ENCODE measurements around the gene KCNJ16. TPM values are rescaled to one million over a fixed set of nuclear protein-coding genes. Genes with fewer than 3 reads are reported as not detected.

KCNJ16 gene
- total RNA-seq, 1 donor from 2014 or later = 0.35 TPM

DNA sequence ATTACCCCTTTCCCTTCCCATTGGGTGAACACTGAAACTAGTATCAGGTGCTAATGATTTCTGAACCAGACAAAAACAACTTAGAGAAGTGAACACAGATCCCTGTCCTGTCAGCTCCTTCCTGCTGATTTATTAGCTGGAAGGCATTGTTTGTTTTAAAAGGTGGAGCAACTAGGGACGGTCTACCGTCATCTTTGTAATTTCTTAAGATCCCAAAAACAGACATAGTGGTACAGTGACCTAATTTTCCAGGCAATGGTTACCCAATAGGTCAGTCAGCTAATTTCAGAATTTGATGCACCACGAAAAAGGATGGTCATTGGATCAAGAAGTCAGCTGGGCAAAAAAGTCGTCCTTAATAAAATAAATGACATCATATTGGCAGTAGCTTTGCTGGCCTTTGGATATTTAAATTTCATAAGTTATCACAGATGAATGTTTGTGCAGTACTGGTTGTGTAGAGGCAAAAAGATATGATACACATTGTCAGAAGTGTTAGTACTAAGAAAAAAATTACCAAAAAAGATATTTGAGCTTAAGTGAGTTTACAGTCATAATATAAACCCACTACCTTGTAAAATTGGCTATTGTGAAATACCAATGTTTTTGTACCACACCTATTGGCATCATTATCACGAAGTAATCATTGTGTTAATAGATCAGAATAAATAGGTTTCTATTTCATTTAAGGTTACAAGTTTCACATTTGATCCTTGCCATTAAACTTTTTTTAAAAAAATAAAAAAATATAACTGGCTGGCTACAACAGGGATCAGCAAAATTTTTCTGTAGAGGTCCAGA is 27.2 kb upstream of the KCNJ16 start:
- no peaks in the 10 kb centered on the region for H3K36me3 ChIP-seq
- H3K27ac ChIP-seq = no peak overlapping the region
- intact Hi-C loops (cut with DNase I) = no loop called here
- no peak overlapping the region for H3K4me3 ChIP-seq
- no peaks in the 10 kb centered on the region for H3K27me3 ChIP-seq
- H3K9me3 ChIP-seq = no peaks in the 10 kb centered on the region
- no peaks in the 10 kb centered on the region for H3K4me1 ChIP-seq
- TF ChIP-seq, protein P1, sequence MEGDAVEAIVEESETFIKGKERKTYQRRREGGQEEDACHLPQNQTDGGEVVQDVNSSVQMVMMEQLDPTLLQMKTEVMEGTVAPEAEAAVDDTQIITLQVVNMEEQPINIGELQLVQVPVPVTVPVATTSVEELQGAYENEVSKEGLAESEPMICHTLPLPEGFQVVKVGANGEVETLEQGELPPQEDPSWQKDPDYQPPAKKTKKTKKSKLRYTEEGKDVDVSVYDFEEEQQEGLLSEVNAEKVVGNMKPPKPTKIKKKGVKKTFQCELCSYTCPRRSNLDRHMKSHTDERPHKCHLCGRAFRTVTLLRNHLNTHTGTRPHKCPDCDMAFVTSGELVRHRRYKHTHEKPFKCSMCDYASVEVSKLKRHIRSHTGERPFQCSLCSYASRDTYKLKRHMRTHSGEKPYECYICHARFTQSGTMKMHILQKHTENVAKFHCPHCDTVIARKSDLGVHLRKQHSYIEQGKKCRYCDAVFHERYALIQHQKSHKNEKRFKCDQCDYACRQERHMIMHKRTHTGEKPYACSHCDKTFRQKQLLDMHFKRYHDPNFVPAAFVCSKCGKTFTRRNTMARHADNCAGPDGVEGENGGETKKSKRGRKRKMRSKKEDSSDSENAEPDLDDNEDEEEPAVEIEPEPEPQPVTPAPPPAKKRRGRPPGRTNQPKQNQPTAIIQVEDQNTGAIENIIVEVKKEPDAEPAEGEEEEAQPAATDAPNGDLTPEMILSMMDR (IDR thresholded peaks at IDR 0.05) = no peak
- no peak for ATAC-seq
- DNase-seq = no peak

DNA sequence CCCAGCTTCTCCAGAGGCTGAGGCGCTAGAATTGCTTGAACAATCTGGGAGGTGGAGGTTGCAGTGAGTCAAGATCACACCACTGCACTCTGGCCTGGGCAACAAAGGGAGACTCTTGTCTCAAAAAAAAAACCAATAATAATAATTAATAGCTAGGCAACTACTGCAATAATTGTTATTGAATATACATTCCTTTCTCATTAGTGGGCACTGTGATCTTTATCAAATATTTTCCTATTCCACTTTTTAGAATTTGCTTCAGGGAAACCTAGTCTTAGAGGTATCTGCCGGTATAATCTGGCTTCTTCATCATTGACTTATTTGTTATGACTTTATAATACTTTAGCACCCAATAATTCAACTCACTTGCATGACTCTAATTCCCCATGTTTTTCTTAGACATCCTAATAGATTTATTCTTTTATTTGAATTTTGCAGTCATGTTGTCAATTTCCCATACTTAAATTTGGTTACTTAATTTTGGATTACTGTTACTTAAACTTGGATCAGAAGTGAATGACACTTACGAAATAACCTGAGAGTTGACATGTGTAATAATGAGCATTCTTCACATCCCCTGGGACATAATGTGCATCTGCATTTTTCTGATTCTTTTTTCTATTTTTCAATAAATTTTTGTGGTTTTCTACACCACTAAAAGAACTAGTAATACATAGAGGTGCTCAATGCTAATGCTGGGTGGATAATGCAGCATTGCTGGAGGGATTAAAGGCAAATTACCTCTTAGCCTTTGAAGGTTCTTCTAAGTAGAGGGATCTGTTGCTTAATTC is 25.0 kb upstream of the KCNJ16 start:
- H3K9me3 ChIP-seq = no peaks in the 10 kb centered on the region
- TF ChIP-seq, protein P1 (IDR thresholded peaks at IDR 0.05) = no peak
- ATAC-seq = no peak
- H3K27me3 ChIP-seq = no peaks in the 10 kb centered on the region
- intact Hi-C loops (cut with DNase I) = no loop called here
- H3K36me3 ChIP-seq = no peaks in the 10 kb centered on the region
- no peak overlapping the region for H3K4me3 ChIP-seq
- no peak overlapping the region for H3K27ac ChIP-seq
- H3K4me1 ChIP-seq = no peaks in the 10 kb centered on the region
- no peak for DNase-seq

DNA sequence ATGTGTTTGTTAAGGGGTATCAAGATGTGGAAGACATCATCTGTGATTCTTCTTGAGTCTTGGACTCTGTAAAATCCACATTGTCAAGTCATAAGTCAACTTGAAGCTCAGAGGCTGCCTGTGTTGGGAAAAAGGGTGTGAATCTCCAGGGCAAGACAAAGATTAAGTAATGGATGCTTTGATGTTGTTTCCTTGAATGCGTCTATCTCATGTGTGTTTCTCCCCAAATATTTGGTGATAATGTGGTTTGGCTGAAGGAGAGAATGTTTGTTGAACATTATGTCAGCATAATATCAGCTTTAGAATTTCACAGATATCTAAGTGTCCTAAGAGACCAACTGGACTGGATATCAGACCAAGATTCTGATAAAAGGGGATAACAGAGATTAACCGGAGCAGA is 24.1 kb upstream of the KCNJ16 start:
- Histone ChIP-seq H3K27me3 (no peaks in the 10 kb centered on the region), H3K36me3 (no peaks in the 10 kb centered on the region), H3K4me3 (no peak overlapping the region), H3K9me3 (no peaks in the 10 kb centered on the region), H3K4me1 (no peaks in the 10 kb centered on the region), H3K27ac (no peak overlapping the region)
- ATAC-seq (no peak), DNase-seq (no peak)
- TF ChIP-seq, protein P1 (IDR thresholded peaks at IDR 0.05) = no peak
- intact Hi-C loops (cut with DNase I) = no loop called here

DNA sequence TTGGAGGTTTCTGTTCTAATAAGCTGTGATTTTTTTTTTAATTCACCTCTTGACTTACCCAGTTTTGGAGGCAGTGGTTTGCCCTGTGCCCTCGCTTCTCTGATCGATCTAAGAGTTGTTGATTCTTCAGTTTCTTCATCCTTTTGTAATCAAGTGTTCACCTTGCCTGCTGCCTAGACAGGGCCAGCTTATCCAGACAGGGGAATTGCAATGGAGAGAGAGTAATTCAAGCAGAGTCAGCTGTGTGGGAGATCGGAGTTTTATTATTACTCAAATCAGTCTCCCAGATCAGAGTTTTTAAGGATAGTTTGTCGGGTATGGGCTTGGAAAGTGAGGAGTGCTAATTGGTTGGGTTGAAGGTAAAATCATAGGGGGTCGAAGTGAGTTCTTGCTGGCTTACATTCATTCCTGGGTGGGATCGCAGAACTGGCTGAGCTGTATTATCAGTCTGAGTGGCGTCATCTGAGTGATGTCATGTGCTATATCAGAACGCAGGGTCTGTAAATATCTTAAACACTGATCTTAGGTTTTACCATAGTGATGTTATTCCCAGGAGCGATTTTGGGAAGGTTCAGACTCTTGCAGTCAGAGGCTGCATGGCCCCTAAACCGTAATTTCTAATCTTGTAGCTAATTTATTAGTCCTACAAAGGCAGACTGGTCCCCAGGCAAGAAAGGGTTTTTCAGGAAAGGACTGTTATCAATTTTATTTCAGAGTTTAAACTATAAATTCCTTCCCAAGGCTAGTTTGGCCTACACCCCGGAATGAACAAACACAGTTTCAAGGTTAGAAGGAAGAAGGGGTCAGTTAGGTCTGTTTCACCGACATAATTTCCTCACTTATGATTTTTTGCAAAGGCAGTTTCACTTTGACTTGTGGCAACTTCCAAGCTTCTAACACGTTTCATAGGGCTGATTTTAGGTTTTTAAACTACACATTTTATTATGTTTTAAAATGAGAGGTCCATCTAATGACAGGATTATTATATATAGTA is 21.5 kb upstream of the KCNJ16 start:
- intact Hi-C loops (cut with DNase I) = no loop called here
- no peaks in the 10 kb centered on the region for H3K9me3 ChIP-seq
- peak overlapping the region; percentile 32 for H3K27ac ChIP-seq
- H3K27me3 ChIP-seq = no peaks in the 10 kb centered on the region
- no peaks in the 10 kb centered on the region for H3K36me3 ChIP-seq
- ATAC-seq = no peak
- TF ChIP-seq, protein P1 (IDR thresholded peaks at IDR 0.05) = no peak
- no peak for DNase-seq
- H3K4me3 ChIP-seq = peak overlapping the region; percentile 12
- no peaks in the 10 kb centered on the region for H3K4me1 ChIP-seq

DNA sequence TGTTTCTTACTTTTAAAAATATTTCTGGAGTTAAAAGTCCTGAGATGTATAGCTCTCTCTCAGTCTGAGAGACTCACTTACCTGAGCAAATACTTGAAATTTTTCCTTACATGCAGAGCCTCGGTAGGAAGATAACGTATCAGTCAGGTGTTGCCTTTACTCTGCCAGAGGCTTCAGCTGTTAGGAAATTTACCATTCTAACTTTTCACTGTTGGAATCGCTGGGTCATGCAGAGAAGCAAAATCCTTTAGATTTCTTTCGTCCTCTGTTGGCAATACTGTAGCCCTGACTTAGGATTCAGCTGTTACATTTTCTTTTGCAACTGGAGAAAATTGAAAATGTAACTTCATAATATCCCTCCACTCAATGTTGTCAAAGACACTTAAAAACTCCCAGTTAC is 20.0 kb upstream of the KCNJ16 start:
- Histone ChIP-seq H3K27ac (no peak overlapping the region), H3K9me3 (no peaks in the 10 kb centered on the region), H3K27me3 (no peaks in the 10 kb centered on the region), H3K4me3 (no peak overlapping the region), H3K4me1 (no peaks in the 10 kb centered on the region), H3K36me3 (no peaks in the 10 kb centered on the region)
- intact Hi-C loops (cut with DNase I) = no loop called here
- TF ChIP-seq, protein P1 (IDR thresholded peaks at IDR 0.05) = no peak
- DNase-seq (no peak), ATAC-seq (peak; percentile 39)
